Measurements from ENCODE around the gene HSBP1L1. TPM values are rescaled to one million over a fixed set of nuclear protein-coding genes. Genes with fewer than 3 reads are reported as not detected.

Gene HSBP1L1
- total and polyA plus RNA-seq, 2 of the 13 experiments (the other 11 are each of a cell fraction or from before 2014, with no cell fraction given): 22.6 to 45.1 TPM

- TF ChIP-seq ZNF574 (CRISPR knock-in tag; IDR thresholded peaks at IDR 0.05) (peak; percentile 13; the same call in 1 of the 2 replicates), U2AF1 (optimal IDR thresholded peaks at IDR 0.05; ENCODE audit: low read depth, low read length) (no peak), ZFY (CRISPR knock-in tag; IDR thresholded peaks at IDR 0.05) (peak; percentile 54), STAG1 (CRISPR knock-in tag; IDR thresholded peaks at IDR 0.05) (no peak), SP4 (CRISPR knock-in tag; IDR thresholded peaks at IDR 0.05) (0 out of 2 replicates have a peak, but pooled peaks have one; percentile 23), AGO2 (optimal IDR thresholded peaks at IDR 0.05; ENCODE audit: low read depth, low read length) (no peak), ZFX (CRISPR knock-in tag; IDR thresholded peaks at IDR 0.05; ENCODE audit: low read depth) (peak; percentile 63), ZNF878 (CRISPR knock-in tag; IDR thresholded peaks at IDR 0.05) (no peak; the same call in 1 of the 2 replicates), TEAD3 (CRISPR knock-in tag; optimal IDR thresholded peaks at IDR 0.05; ENCODE audit: borderline replicate concordance) (peak; percentile 69), HMGXB4 (CRISPR knock-in tag; IDR thresholded peaks at IDR 0.05; ENCODE audit: borderline replicate concordance in 1 of 2, low read depth in 1 of 2) (no peak), ZSCAN25 (CRISPR knock-in tag; IDR thresholded peaks at IDR 0.05) (no peak), SMARCE1 (IDR thresholded peaks at IDR 0.05; ENCODE audit: borderline replicate concordance) (no peak), SSRP1 (CRISPR knock-in tag; IDR thresholded peaks at IDR 0.05) (peak; percentile 16; the same call in 1 of the 2 replicates), ZNF776 (CRISPR knock-in tag; IDR thresholded peaks at IDR 0.05) (no peak)
- TF ChIP-seq, protein P1, sequence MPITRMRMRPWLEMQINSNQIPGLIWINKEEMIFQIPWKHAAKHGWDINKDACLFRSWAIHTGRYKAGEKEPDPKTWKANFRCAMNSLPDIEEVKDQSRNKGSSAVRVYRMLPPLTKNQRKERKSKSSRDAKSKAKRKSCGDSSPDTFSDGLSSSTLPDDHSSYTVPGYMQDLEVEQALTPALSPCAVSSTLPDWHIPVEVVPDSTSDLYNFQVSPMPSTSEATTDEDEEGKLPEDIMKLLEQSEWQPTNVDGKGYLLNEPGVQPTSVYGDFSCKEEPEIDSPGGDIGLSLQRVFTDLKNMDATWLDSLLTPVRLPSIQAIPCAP (CRISPR knock-in tag; IDR thresholded peaks at IDR 0.05; ENCODE audit: low read depth): no peak
- TF ChIP-seq, protein P2, sequence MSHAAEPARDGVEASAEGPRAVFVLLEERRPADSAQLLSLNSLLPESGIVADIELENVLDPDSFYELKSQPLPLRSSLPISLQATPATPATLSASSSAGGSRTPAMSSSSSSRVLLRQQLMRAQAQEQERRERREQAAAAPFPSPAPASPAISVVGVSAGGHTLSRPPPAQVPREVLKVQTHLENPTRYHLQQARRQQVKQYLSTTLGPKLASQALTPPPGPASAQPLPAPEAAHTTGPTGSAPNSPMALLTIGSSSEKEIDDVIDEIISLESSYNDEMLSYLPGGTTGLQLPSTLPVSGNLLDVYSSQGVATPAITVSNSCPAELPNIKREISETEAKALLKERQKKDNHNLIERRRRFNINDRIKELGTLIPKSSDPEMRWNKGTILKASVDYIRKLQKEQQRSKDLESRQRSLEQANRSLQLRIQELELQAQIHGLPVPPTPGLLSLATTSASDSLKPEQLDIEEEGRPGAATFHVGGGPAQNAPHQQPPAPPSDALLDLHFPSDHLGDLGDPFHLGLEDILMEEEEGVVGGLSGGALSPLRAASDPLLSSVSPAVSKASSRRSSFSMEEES (CRISPR knock-in tag; IDR thresholded peaks at IDR 0.05): peak; percentile 58; the same call in 1 of the 2 replicates
- TF ChIP-seq, protein P3, sequence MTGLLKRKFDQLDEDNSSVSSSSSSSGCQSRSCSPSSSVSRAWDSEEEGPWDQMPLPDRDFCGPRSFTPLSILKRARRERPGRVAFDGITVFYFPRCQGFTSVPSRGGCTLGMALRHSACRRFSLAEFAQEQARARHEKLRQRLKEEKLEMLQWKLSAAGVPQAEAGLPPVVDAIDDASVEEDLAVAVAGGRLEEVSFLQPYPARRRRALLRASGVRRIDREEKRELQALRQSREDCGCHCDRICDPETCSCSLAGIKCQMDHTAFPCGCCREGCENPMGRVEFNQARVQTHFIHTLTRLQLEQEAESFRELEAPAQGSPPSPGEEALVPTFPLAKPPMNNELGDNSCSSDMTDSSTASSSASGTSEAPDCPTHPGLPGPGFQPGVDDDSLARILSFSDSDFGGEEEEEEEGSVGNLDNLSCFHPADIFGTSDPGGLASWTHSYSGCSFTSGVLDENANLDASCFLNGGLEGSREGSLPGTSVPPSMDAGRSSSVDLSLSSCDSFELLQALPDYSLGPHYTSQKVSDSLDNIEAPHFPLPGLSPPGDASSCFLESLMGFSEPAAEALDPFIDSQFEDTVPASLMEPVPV (CRISPR knock-in tag; IDR thresholded peaks at IDR 0.05): 0 out of 2 replicates have a peak, but pooled peaks have one; percentile 43
These were observed 868 bp downstream of the HSBP1L1 start (continued) for GRCh38 chr18:79965119-79965902.

Data from HepG2 (cell line).